K562 treated with DMSO at 1 percent for 12 hours (cell line): Measurements from ENCODE around the gene FOXG1. TPM values are rescaled to one million over a fixed set of nuclear protein-coding genes. Genes with fewer than 3 reads are reported as not detected.

Source experiments
- total RNA-seq: library from RNA; unstranded; fragments of 300-600 nt; gene quantifications from 2 replicates; pipeline ENCODE4 v1.2.3, GENCODE V29; 2022; ENCODE audit not compliant: insufficient read depth

FOXG1 gene
- 2.5 and 3.9 TPM in 2 replicates for total RNA-seq

GRCh38 chr14:28766469-28766955 is at the start of gene FOXG1:
TSS of gene FOXG1 (plus strand) at chr14:28766787. CDS start at chr14:28767280, 493 bp downstream.

